Fibroblast of lung (primary cell): Measurements from ENCODE around the gene H6PD. TPM values are rescaled to one million over a fixed set of nuclear protein-coding genes. Genes with fewer than 3 reads are reported as not detected.

ENCODE experiments used
- DNase-seq, 2 donors: peaks; one replicate each; pipeline versions ENCODE4 v3.0.0 to v3.0.0-alpha.2; 2010; ENCODE audit warnings: low read depth in 2 of 2
- H2AFZ ChIP-seq: 2 replicates; pipeline ENCODE4 v1.5.1; 2012; ENCODE audit warnings: low read length, control low read depth, inconsistent platforms
- H3K27ac ChIP-seq: 2 replicates; pipeline ENCODE4 v1.5.1; 2011; ENCODE audit warnings: low read length, control low read depth; ENCODE audit not compliant: insufficient read depth
- H3K27me3 ChIP-seq: 2 replicates; pipeline ENCODE4 v1.5.1; 2011; ENCODE audit warnings: mild to moderate bottlenecking, low read length; ENCODE audit not compliant: control insufficient read depth, insufficient read depth
- H3K36me3 ChIP-seq: 2 replicates; pipeline ENCODE4 v1.5.1; 2011; ENCODE audit warnings: low read length; ENCODE audit not compliant: control insufficient read depth, insufficient read depth
- H3K4me1 ChIP-seq: 2 replicates; pipeline ENCODE4 v1.5.1; 2011; ENCODE audit warnings: low read length; ENCODE audit not compliant: control insufficient read depth, insufficient read depth; ENCODE audit errors: extremely low read depth
- H3K4me2 ChIP-seq: 2 replicates; pipeline ENCODE4 v1.5.1; 2011; ENCODE audit warnings: low read length, control low read depth; ENCODE audit not compliant: insufficient read depth; ENCODE audit errors: extremely low read depth
- H3K4me3 ChIP-seq, 4 experiments: fragments of 200-600 bp in 1 of 4; sonication (generic) in 1 of 4; replicated peaks in 1 of 4; 2 replicates each; pipeline ENCODE4 v1.5.1; 2011 to 2016; ENCODE audit warnings: low read length in 4 of 4, low read depth in 3 of 4, mild to moderate bottlenecking in 3 of 4, control low read depth in 2 of 4, inconsistent platforms in 1 of 4, mixed read lengths in 1 of 4; ENCODE audit not compliant: insufficient read depth in 1 of 4; ENCODE audit errors: control extremely low read depth in 1 of 4
- H3K79me2 ChIP-seq: 2 replicates; pipeline ENCODE4 v1.5.1; 2012; ENCODE audit warnings: mild to moderate bottlenecking, low read length, inconsistent platforms; ENCODE audit not compliant: control insufficient read depth, insufficient read depth
- H3K9ac ChIP-seq: 2 replicates; pipeline ENCODE4 v1.5.1; 2011; ENCODE audit warnings: mild to moderate bottlenecking, low read length, control low read depth; ENCODE audit not compliant: insufficient read depth
- H3K9me3 ChIP-seq: 2 replicates; pipeline ENCODE4 v1.5.1; 2012; ENCODE audit warnings: low read depth, low read length; ENCODE audit not compliant: control insufficient read depth, insufficient read depth
- H4K20me1 ChIP-seq: 2 replicates; pipeline ENCODE4 v1.5.1; 2011; ENCODE audit warnings: low read length; ENCODE audit not compliant: control insufficient read depth, insufficient read depth; ENCODE audit errors: extremely low read depth
- EZH2 ChIP-seq: IDR thresholded peaks from 2 replicates; pipeline ENCODE4 v1.5.1; 2012; ENCODE audit warnings: low read length, control low read depth, mild to moderate bottlenecking; ENCODE audit errors: missing control alignments
- polyA plus RNA-seq, 2 donors: library from polyadenylated mRNA; depleted of rRNA in 1 of 2; stranded (reverse) in 1 of 2; unstranded in 1 of 2; fragments of >200 nt; gene quantifications; 2 replicates each; pipeline ENCODE4 v1.2.1, GENCODE V29; 2011 to 2012; ENCODE audit warnings: missing spikeins in 1 of 2
- total RNA-seq: library from RNA; depleted of rRNA; stranded (reverse); fragments of >200 nt; gene quantifications from 2 replicates; pipeline ENCODE4 v1.2.1, GENCODE V29; 2014
- TF ChIP-seq, protein P1 (sequence below), 2 donors: IDR thresholded peaks in 1 of 2; conservative IDR thresholded peaks in 1 of 2; 1 replicate in 1 of 2; 2 replicates in 1 of 2; pipeline ENCODE4 v1.5.1; 2011 to 2012; ENCODE audit warnings: low read length in 2 of 2, control low read depth in 1 of 2, inconsistent platforms in 1 of 2, low read depth in 1 of 2, mild to moderate bottlenecking in 1 of 2

H6PD gene
- total and polyA plus RNA-seq, 2 donors (not counting 1 experiment from before 2014, with no cell fraction given) = 15.2 to 23.5 TPM

DNA sequence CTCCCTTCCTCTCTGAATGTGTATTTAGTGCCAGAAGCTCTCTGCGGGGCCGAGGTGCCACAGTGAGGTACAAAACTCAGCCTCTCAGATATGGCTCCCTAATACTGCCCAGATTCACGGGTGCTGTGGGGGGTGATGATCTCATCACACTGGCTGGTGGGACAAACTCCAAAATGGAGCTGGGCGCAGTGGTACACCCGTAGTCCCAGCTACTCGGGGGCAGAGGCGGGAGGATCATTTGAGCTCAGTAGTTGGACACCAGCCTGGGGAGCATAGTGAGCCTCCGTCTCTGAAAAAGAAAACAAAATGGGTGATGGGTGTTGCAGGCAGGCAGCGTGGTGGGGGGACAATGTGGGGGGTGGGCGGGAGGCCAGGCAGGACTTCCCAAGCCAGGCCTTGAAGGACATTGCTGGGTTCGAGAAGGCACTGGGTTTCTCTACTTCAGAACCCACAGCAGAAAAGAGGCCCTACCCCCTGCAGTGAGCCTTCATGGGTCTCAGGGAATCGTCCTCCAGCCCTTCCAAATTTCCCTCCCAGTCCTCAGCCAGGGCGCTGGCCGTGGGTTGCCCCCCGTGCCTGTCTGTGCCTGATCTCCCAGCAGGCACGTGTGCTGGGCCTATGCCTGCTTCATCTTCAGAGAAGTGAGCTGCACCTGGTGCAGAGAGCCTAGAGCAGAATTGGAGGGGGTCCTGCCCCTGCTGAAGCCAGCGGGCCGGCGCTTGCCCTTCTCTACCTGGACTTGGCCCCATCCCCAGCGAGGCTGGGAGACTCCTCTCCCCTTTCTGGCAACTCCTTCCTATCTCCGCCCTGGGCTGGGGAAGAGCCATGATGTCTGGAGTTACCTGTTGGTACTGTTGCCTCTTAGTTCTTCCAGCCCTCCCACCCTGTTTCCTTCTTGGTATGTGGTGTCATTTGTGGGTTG lies 14.0 kb downstream of the H6PD start:
- Histone ChIP-seq H2AFZ (no peak overlapping the region), H3K9ac (peak overlapping the region; percentile 7), H3K27me3 (no peaks in the 10 kb centered on the region), H3K4me3 (no peak overlapping the region), H3K4me1 (no peaks in the 10 kb centered on the region), H4K20me1 (no peaks in the 10 kb centered on the region), H3K27ac (peak overlapping the region; percentile 73), H3K4me2 (peak overlapping the region; percentile 75), H3K79me2 (no peaks in the 10 kb centered on the region), H3K36me3 (peaks cover 6% of the 10 kb centered on the region), H3K9me3 (no peaks in the 10 kb centered on the region)
- no peak for DNase-seq
- TF ChIP-seq EZH2 = no peak
- TF ChIP-seq, protein P1, sequence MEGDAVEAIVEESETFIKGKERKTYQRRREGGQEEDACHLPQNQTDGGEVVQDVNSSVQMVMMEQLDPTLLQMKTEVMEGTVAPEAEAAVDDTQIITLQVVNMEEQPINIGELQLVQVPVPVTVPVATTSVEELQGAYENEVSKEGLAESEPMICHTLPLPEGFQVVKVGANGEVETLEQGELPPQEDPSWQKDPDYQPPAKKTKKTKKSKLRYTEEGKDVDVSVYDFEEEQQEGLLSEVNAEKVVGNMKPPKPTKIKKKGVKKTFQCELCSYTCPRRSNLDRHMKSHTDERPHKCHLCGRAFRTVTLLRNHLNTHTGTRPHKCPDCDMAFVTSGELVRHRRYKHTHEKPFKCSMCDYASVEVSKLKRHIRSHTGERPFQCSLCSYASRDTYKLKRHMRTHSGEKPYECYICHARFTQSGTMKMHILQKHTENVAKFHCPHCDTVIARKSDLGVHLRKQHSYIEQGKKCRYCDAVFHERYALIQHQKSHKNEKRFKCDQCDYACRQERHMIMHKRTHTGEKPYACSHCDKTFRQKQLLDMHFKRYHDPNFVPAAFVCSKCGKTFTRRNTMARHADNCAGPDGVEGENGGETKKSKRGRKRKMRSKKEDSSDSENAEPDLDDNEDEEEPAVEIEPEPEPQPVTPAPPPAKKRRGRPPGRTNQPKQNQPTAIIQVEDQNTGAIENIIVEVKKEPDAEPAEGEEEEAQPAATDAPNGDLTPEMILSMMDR (conservative IDR thresholded peaks at IDR 0.05 in 1 of 2, IDR thresholded peaks at IDR 0.05 in 1 of 2; ENCODE audit: low read depth in 1 of 2, low read length in 2 of 2) = no peak

DNA sequence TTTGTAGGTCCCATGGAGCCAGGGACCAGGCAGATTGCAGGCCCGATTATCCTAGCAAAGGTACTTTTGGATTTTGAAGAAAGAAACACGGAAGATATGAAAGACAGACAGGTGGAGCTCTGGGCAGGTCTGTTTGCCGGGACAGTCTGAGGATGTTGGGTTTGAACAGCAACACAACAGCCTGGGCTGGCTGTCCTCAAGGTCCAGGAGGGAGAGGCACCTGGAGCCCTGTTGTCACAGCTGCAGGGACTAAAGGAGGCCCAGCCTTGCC lies 14.6 kb downstream of the H6PD start:
- TF ChIP-seq EZH2 = no peak
- TF ChIP-seq, protein P1 (conservative IDR thresholded peaks at IDR 0.05 in 1 of 2, IDR thresholded peaks at IDR 0.05 in 1 of 2; ENCODE audit: low read depth in 1 of 2, low read length in 2 of 2) = no peak
- Histone ChIP-seq H2AFZ (no peak overlapping the region), H3K27ac (no peak overlapping the region), H4K20me1 (no peaks in the 10 kb centered on the region), H3K9ac (no peak overlapping the region), H3K27me3 (no peaks in the 10 kb centered on the region), H3K4me2 (no peak overlapping the region), H3K9me3 (no peaks in the 10 kb centered on the region), H3K36me3 (peaks cover 6% of the 10 kb centered on the region), H3K4me1 (no peaks in the 10 kb centered on the region), H3K4me3 (no peak overlapping the region), H3K79me2 (no peaks in the 10 kb centered on the region)
- DNase-seq = no peak

DNA sequence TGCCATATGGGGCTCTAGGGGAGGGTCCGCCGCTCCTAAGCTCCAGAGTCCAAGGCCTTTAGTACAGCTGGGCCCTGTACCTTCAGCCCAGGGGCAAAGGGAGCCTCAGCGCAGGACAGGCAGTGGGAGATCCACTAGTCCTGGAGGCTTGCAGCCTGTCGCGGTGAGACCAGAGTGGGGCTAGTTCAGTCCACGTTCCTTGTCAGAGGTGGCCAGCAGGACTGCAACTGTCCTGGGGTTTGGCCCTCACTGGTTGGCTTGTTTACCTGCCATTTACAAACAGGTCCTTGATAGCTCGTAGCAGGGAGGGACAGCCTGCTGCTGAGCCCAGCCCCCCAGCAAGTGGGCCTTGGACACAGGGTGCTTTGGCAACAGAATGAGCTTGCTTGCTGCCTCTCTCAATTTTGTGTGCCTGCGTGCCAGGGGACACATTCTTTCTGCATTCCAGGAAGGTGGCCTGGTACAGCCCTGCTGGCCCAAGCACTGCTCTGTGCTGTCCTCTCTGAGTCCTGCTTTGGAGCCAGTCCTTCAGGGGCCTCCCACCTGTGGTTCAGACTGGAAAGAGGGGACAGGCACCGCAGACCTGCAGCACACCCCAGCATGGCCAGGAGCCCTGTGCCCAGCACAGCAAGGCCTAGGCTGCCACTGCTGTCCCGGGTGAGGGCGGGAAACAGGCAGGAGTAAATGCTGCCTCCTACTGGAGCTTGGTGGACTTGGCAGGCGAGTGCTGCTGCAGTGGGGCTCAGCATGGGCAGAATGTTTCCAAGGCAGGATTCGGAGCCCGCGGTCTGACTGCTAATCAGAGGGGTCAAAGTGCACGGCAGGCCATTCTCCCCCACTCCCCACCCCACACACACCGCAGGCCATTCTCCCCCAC lies 15.2 kb downstream of the H6PD start:
- no peak overlapping the region for H3K4me3 ChIP-seq
- no peak overlapping the region for H3K9ac ChIP-seq
- TF ChIP-seq, protein P1 (conservative IDR thresholded peaks at IDR 0.05 in 1 of 2, IDR thresholded peaks at IDR 0.05 in 1 of 2; ENCODE audit: low read depth in 1 of 2, low read length in 2 of 2) = peak; percentile 57 to 73
- TF ChIP-seq EZH2 = no peak
- DNase-seq = peak in 1 of 2 donors; percentile 48
- no peaks in the 10 kb centered on the region for H3K9me3 ChIP-seq
- no peak overlapping the region for H3K27ac ChIP-seq
- H2AFZ ChIP-seq = no peak overlapping the region
- H3K4me1 ChIP-seq = no peaks in the 10 kb centered on the region
- H3K4me2 ChIP-seq = no peak overlapping the region
- H3K79me2 ChIP-seq = no peaks in the 10 kb centered on the region
- H4K20me1 ChIP-seq = no peaks in the 10 kb centered on the region
- peaks cover 6% of the 10 kb centered on the region for H3K36me3 ChIP-seq
- no peaks in the 10 kb centered on the region for H3K27me3 ChIP-seq
